Measurements from ENCODE around the gene WDR46.

GRCh38 chr6:33279257-33279695 is 9.8 kb downstream of the WDR46 start:
- TF ChIP-seq ZNF274 (IDR thresholded peaks at IDR 0.05; ENCODE audit: low read depth, low read length): no peak
- TF ChIP-seq SUZ12 (IDR thresholded peaks at IDR 0.05; ENCODE audit: extremely low read depth, insufficient read depth, insufficient read length): no peak
- TF ChIP-seq YY1 (IDR thresholded peaks at IDR 0.05; ENCODE audit: insufficient read depth, insufficient read length): no peak

Measured in NT2/D1 (cell line).